ENCODE results near the gene PKP2. TPM values are rescaled to one million over a fixed set of nuclear protein-coding genes. Genes with fewer than 3 reads are reported as not detected.
A peak's percentile ranks its signal among the peaks of the same experiment; 100 is the strongest.

The PKP2 gene
- total and polyA plus RNA-seq, 2 of the 4 experiments (the other 2 are of a cell fraction): 0.10 to 0.18 TPM

- Histone ChIP-seq H3K18ac (ENCODE audit: low read depth, low read length) (no peak overlapping the region), H2BK20ac (ENCODE audit: low read depth, low read length) (no peak overlapping the region), H4K20me1 (ENCODE audit: insufficient read depth, low read length) (no peaks in the 10 kb centered on the region; the same call in 1 of the 2 replicates), H4K8ac (ENCODE audit: low read depth in 2 of 2, low read length in 2 of 2) (no peak overlapping the region), H3K36me3 (ENCODE audit: control insufficient read depth, insufficient read depth, low read length) (peaks cover 19% of the 10 kb centered on the region), H3K4me2 (ENCODE audit: low read depth, low read length) (peak overlapping the region; percentile 34; the same call in 1 of the 2 replicates), H3K56ac (ENCODE audit: extremely low read depth, insufficient read depth, low read length) (no peak overlapping the region), H2AFZ (replicated peaks; ENCODE audit: low read length, poor library complexity) (no peak overlapping the region), H3K9ac (ENCODE audit: low read depth, low read length) (no peak overlapping the region; the same call in 1 of the 2 replicates), H3K27ac (ENCODE audit: insufficient read depth, low read length) (no peak overlapping the region), H3K79me1 (ENCODE audit: low read depth in 1 of 2, low read length in 2 of 2) (peaks cover 8 to 24% of the 10 kb centered on the region in 2 experiments), H2BK15ac (ENCODE audit: low read depth, low read length) (no peak overlapping the region), H4K5ac (ENCODE audit: low read depth, low read length) (no peak overlapping the region), H2BK120ac (ENCODE audit: low read depth, low read length) (no peak overlapping the region), H3K4me1 (ENCODE audit: control insufficient read depth, insufficient read depth, low read length) (peaks cover 5% of the 10 kb centered on the region; the same call in 1 of the 2 replicates), H2AK9ac (replicated peaks; ENCODE audit: low read depth, low read length, poor library complexity) (no peak overlapping the region), H2AK5ac (ENCODE audit: low read depth, low read length) (no peak overlapping the region), H3K9me1 (ENCODE audit: insufficient read depth, low read length) (no peaks in the 10 kb centered on the region), H3K14ac (replicated peaks; ENCODE audit: low read depth, low read length) (no peak overlapping the region), H2BK5ac (ENCODE audit: low read depth, low read length, poor library complexity, severe bottlenecking) (no peak overlapping the region), H3K9me3 (ENCODE audit: control insufficient read depth, insufficient read depth, low read length) (no peaks in the 10 kb centered on the region), H3K4me3 (ENCODE audit: insufficient read depth, low read depth, low read length) (no peak overlapping the region), H3K27me3 (ENCODE audit: control insufficient read depth, insufficient read depth, low read length) (no peaks in the 10 kb centered on the region), H3K4ac (ENCODE audit: low read depth, low read length) (no peak overlapping the region), H3K23ac (ENCODE audit: low read depth, low read length) (0 out of 2 replicates have a peak overlapping the region, but pooled peaks have one; percentile 33), H4K91ac (ENCODE audit: insufficient read depth, low read depth, low read length) (no peak overlapping the region)
- no peak for ATAC-seq (ENCODE audit: low read depth)
- no TSS peak for BruUV-seq (replicated peaks)
- POLR2A ChIA-PET (ENCODE audit: unreplicated experiment): no interaction called here
- intact Hi-C loops (cut with micrococcal nuclease): loop anchor here (10.0 kb wide), 1 partner anchor 1099 kb away; the partner anchor contains the start of gene ETFBKMT
- in situ Hi-C loops (cut with MboI; ENCODE audit: low sequenced_read_pairs): no loop called here
- DNase-seq: no peak
- 80% methylated on average over 2 of the region's 4 CpGs; no CpG with 5 or more reads in 1 of the 2 experiments for WGBS, 2 experiments (ENCODE audit: extremely low coverage in 2 of 2, insufficient read length in 1 of 2)
- dilution Hi-C loops (cut with HindIII; ENCODE audit: low sequenced_read_pairs, unreplicated experiment): no loop called here
- TF ChIP-seq RFX5 (IDR thresholded peaks at IDR 0.05; ENCODE audit: low read depth, low read length) (no peak), RCOR1 (IDR thresholded peaks at IDR 0.05; ENCODE audit: insufficient replicate concordance, low read length) (no peak), POLR2A (IDR thresholded peaks at IDR 0.05; ENCODE audit: low read depth, low read length) (no peak), CHD1 (IDR thresholded peaks at IDR 0.05; ENCODE audit: low read depth, low read length) (no peak), MXI1 (IDR thresholded peaks at IDR 0.05; ENCODE audit: borderline replicate concordance, low read depth, low read length) (no peak), MAFK (IDR thresholded peaks at IDR 0.05; ENCODE audit: low read depth, low read length) (no peak), RAD21 (IDR thresholded peaks at IDR 0.05; ENCODE audit: low read length) (no peak), USF2 (IDR thresholded peaks at IDR 0.05; ENCODE audit: low read depth, low read length) (no peak), NFE2L2 (IDR thresholded peaks at IDR 0.05; ENCODE audit: low read depth, low read length) (no peak), CTCF (conservative IDR thresholded peaks at IDR 0.05; ENCODE audit: low read depth, low read length) (no peak), FOS (IDR thresholded peaks at IDR 0.05; ENCODE audit: low read depth, low read length) (no peak), MAZ (IDR thresholded peaks at IDR 0.05; ENCODE audit: borderline replicate concordance, low read depth, low read length) (no peak)
- CTCF ChIA-PET: no interaction called here
These were observed 143.0 kb downstream of the PKP2 start for GRCh38 chr12:32753605-32754004.
